Choroid plexus epithelial cell (primary cell): Measurements from ENCODE around the gene UBA3.

ENCODE experiments used
- DNase-seq: peaks from one replicate; pipeline ENCODE4 v3.0.0-alpha.2; 2010; ENCODE audit warnings: low read depth
- H3K4me3 ChIP-seq: 2 replicates; pipeline ENCODE4 v1.5.1; 2011; ENCODE audit warnings: low read depth, mild to moderate bottlenecking, control low read depth, low read length, moderate library complexity
- CTCF ChIP-seq: conservative IDR thresholded peaks from 2 replicates; pipeline ENCODE4 v1.5.1; 2011; ENCODE audit warnings: low read depth, mild to moderate bottlenecking, control low read depth, inconsistent platforms, low read length, moderate library complexity

UBA3 gene

GRCh38 chr3:69121513-69121912 lies 41.3 kb upstream of the UBA3 start:
- no peak for DNase-seq
- H3K4me3 ChIP-seq, result no peak overlapping the region
- TF ChIP-seq CTCF, result no peak

- TF ChIP-seq CTCF, result peak; percentile 95
- peak; percentile 88 for DNase-seq
- H3K4me3 ChIP-seq, result no peak overlapping the region
Observed at GRCh38 chr3:69120879-69121464, 40.8 kb upstream of the UBA3 start.

- DNase-seq, result no peak
- TF ChIP-seq CTCF, result no peak
- H3K4me3 ChIP-seq, result no peak overlapping the region
Observed at GRCh38 chr3:69119681-69120080, 39.5 kb upstream of the UBA3 start.

- no peak overlapping the region for H3K4me3 ChIP-seq
- no peak for TF ChIP-seq CTCF
- DNase-seq, result no peak
Observed at GRCh38 chr3:69119138-69119537, 39.0 kb upstream of the UBA3 start.

- H3K4me3 ChIP-seq, result no peak overlapping the region
- TF ChIP-seq CTCF, result no peak
- no peak for DNase-seq
Observed at GRCh38 chr3:69118555-69118954, 38.4 kb upstream of the UBA3 start.

- H3K4me3 ChIP-seq, result no peak overlapping the region
- DNase-seq, result no peak
- TF ChIP-seq CTCF, result no peak
Observed at GRCh38 chr3:69116897-69117296, 36.7 kb upstream of the UBA3 start.

GRCh38 chr3:69116162-69116561 lies 36.0 kb upstream of the UBA3 start:
- no peak overlapping the region for H3K4me3 ChIP-seq
- no peak for TF ChIP-seq CTCF
- DNase-seq, result no peak
